ENCODE results near the gene TP63.

Gene TP63

DNA sequence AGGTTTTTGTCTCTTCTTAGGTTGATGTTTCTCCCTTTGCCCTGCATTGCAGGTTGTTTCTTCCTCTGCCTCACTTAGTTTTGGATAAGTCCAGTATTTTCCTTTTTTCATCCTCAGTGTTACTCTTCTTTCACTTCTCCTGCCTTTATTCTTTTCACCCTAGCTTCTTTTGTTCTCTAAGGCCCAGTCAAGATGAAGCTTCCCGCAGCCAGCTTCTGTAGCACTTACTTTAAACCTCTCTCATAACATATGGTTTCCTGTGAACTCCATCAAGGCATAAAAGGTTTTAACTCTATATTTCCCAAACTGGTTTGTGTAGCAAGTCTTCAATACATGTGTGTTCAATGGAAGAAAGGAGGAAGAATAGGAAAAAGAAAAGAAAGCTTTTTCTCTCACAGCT lies 54.1 kb downstream of the TP63 start:
- Histone ChIP-seq H3K27me3 (ENCODE audit: insufficient read depth, poor library complexity, severe bottlenecking) (no peaks in the 10 kb centered on the region), H3K4me3 (replicated peaks; ENCODE audit: insufficient read depth, low read length) (no peak overlapping the region), H3K27ac (replicated peaks) (no peak overlapping the region)
- TF ChIP-seq GABPA (IDR thresholded peaks at IDR 0.05; ENCODE audit: low read depth) = no peak
- TF ChIP-seq SPI1 (IDR thresholded peaks at IDR 0.05; ENCODE audit: borderline replicate concordance, low read depth) = no peak
- TF ChIP-seq, protein P1, sequence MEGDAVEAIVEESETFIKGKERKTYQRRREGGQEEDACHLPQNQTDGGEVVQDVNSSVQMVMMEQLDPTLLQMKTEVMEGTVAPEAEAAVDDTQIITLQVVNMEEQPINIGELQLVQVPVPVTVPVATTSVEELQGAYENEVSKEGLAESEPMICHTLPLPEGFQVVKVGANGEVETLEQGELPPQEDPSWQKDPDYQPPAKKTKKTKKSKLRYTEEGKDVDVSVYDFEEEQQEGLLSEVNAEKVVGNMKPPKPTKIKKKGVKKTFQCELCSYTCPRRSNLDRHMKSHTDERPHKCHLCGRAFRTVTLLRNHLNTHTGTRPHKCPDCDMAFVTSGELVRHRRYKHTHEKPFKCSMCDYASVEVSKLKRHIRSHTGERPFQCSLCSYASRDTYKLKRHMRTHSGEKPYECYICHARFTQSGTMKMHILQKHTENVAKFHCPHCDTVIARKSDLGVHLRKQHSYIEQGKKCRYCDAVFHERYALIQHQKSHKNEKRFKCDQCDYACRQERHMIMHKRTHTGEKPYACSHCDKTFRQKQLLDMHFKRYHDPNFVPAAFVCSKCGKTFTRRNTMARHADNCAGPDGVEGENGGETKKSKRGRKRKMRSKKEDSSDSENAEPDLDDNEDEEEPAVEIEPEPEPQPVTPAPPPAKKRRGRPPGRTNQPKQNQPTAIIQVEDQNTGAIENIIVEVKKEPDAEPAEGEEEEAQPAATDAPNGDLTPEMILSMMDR (IDR thresholded peaks at IDR 0.05; ENCODE audit: insufficient read depth, low read length) = no peak
- TF ChIP-seq POLR2AphosphoS5 (IDR thresholded peaks at IDR 0.05; ENCODE audit: low read depth) = no peak
- TF ChIP-seq, protein P2, sequence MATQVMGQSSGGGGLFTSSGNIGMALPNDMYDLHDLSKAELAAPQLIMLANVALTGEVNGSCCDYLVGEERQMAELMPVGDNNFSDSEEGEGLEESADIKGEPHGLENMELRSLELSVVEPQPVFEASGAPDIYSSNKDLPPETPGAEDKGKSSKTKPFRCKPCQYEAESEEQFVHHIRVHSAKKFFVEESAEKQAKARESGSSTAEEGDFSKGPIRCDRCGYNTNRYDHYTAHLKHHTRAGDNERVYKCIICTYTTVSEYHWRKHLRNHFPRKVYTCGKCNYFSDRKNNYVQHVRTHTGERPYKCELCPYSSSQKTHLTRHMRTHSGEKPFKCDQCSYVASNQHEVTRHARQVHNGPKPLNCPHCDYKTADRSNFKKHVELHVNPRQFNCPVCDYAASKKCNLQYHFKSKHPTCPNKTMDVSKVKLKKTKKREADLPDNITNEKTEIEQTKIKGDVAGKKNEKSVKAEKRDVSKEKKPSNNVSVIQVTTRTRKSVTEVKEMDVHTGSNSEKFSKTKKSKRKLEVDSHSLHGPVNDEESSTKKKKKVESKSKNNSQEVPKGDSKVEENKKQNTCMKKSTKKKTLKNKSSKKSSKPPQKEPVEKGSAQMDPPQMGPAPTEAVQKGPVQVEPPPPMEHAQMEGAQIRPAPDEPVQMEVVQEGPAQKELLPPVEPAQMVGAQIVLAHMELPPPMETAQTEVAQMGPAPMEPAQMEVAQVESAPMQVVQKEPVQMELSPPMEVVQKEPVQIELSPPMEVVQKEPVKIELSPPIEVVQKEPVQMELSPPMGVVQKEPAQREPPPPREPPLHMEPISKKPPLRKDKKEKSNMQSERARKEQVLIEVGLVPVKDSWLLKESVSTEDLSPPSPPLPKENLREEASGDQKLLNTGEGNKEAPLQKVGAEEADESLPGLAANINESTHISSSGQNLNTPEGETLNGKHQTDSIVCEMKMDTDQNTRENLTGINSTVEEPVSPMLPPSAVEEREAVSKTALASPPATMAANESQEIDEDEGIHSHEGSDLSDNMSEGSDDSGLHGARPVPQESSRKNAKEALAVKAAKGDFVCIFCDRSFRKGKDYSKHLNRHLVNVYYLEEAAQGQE (IDR thresholded peaks at IDR 0.05; ENCODE audit: insufficient replicate concordance, low read depth) = no peak
- no peak for DNase-seq (ENCODE audit: low read depth in 1 of 2, low spot score in 1 of 2)

DNA sequence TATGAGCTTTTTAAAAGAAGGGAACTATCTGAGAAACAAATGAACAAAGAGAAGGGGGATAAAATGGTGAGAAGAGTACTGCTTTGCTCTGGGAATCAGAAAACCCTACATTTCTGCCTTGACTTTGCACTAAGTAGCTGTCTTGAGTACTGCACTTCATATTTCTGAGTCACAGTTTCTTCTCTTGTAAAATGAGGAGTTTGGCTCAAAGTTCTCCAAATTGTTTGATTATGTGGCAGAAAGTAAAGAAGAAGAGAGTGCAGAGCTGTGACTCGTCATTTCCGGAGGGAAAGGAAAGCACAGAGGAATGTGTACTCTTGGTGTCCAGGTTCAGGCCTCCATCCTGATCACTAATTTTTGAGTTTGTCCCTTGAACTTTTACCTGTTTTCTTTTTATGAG lies 54.7 kb downstream of the TP63 start:
- DNase-seq (ENCODE audit: low read depth in 1 of 2, low spot score in 1 of 2) = no peak
- Histone ChIP-seq H3K4me3 (replicated peaks; ENCODE audit: insufficient read depth, low read length) (no peak overlapping the region), H3K27me3 (ENCODE audit: insufficient read depth, poor library complexity, severe bottlenecking) (no peaks in the 10 kb centered on the region), H3K27ac (replicated peaks) (no peak overlapping the region)
- TF ChIP-seq POLR2AphosphoS5 (IDR thresholded peaks at IDR 0.05; ENCODE audit: low read depth) (no peak), SPI1 (IDR thresholded peaks at IDR 0.05; ENCODE audit: borderline replicate concordance, low read depth) (no peak), GABPA (IDR thresholded peaks at IDR 0.05; ENCODE audit: low read depth) (no peak)
- TF ChIP-seq, protein P2 (IDR thresholded peaks at IDR 0.05; ENCODE audit: insufficient replicate concordance, low read depth) = no peak
- TF ChIP-seq, protein P1 (IDR thresholded peaks at IDR 0.05; ENCODE audit: insufficient read depth, low read length) = no peak

DNA sequence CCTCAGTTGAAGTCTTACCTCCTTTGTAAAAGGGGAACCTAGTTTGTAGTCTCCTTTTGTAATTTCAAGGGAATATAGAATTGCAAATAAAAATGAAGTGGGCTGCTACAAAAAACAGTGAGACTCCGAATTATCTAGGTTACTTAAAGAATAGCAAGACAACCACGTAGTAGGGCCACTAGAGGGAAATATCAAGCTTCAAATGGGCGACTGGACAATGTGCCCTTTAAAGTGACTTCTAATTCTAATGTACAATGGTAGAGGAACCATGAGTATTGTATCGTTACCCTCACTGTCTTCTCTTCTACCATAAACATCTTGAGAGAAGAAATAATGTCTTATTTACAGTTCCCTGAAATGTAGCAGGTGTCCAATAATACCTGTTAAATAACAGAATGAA lies 56.3 kb downstream of the TP63 start:
- no peaks in the 10 kb centered on the region for H3K27me3 ChIP-seq (ENCODE audit: insufficient read depth, poor library complexity, severe bottlenecking)
- TF ChIP-seq GABPA (IDR thresholded peaks at IDR 0.05; ENCODE audit: low read depth) (no peak), SPI1 (IDR thresholded peaks at IDR 0.05; ENCODE audit: borderline replicate concordance, low read depth) (no peak)
- TF ChIP-seq, protein P2 (IDR thresholded peaks at IDR 0.05; ENCODE audit: insufficient replicate concordance, low read depth) = no peak
- H3K4me3 ChIP-seq (replicated peaks; ENCODE audit: insufficient read depth, low read length) = no peak overlapping the region
- no peak for DNase-seq (ENCODE audit: low read depth in 1 of 2, low spot score in 1 of 2)
- H3K27ac ChIP-seq (replicated peaks) = no peak overlapping the region
